T47D (cell line): ENCODE data around the gene FASLG.
"Not testable (repeated sequence)": the region's sequence is repeated elsewhere in the genome, so short reads cannot be mapped to it uniquely, and the experiment has no call there.

ENCODE experiments used
- DNase-seq, 2 experiments: peaks; one replicate each; pipeline versions ENCODE4 v3.0.0 to v3.0.0-alpha.2; 2011 to 2012; ENCODE audit warnings: low read depth in 1 of 2, low spot score in 1 of 2
- JUND ChIP-seq: IDR thresholded peaks from 2 replicates; pipeline ENCODE4 v1.6.1; 2012; ENCODE audit warnings: low read depth
- in situ Hi-C: cut with HindIII; loops from 2 replicates; pipeline ENCODE4 v1.10.0; 2016; ENCODE audit warnings: low sequenced_read_pairs, low pct_unique_long_range_greater_than_20kb

FASLG gene

GRCh38 chr1:172674831-172675613, 16.1 kb downstream of the FASLG start:
- no peak for TF ChIP-seq JUND
- no peak for DNase-seq
- in situ Hi-C loops: no loop called here

GRCh38 chr1:172679000-172679772, 20.3 kb downstream of the FASLG start:
- TF ChIP-seq JUND: no peak
- DNase-seq: no peak
- in situ Hi-C loops: no loop called here

- in situ Hi-C loops: no loop called here
- DNase-seq: no peak
- TF ChIP-seq JUND: no peak
Measured at GRCh38 chr1:172680244-172680643, 21.3 kb downstream of the FASLG start.

GRCh38 chr1:172680733-172681275, 21.9 kb downstream of the FASLG start:
- no peak for DNase-seq
- no peak for TF ChIP-seq JUND
- in situ Hi-C loops: no loop called here

GRCh38 chr1:172682812-172683211, 23.9 kb downstream of the FASLG start:
- in situ Hi-C loops: no loop called here
- TF ChIP-seq JUND: no peak
- no peak for DNase-seq

- in situ Hi-C loops: no loop called here
- no peak for TF ChIP-seq JUND
- DNase-seq: no peak
Measured at GRCh38 chr1:172686143-172686542, 27.2 kb downstream of the FASLG start.

- in situ Hi-C loops, DNase-seq: not testable (repeated sequence)
Measured at GRCh38 chr1:172688428-172689085, 29.7 kb downstream of the FASLG start.

- in situ Hi-C loops, DNase-seq: not testable (repeated sequence)
Measured at GRCh38 chr1:172690925-172691324, 32.0 kb downstream of the FASLG start.

GRCh38 chr1:172697534-172698002, 38.7 kb downstream of the FASLG start:
- no peak for DNase-seq
- in situ Hi-C loops: no loop called here
- no peak for TF ChIP-seq JUND

- no peak for DNase-seq
- no peak for TF ChIP-seq JUND
- in situ Hi-C loops: no loop called here
Measured at GRCh38 chr1:172698224-172698623, 39.3 kb downstream of the FASLG start.

GRCh38 chr1:172699111-172699510, 40.2 kb downstream of the FASLG start:
- in situ Hi-C loops: no loop called here
- DNase-seq: no peak
- TF ChIP-seq JUND: no peak

- no peak for TF ChIP-seq JUND
- in situ Hi-C loops: no loop called here
- DNase-seq: no peak
Measured at GRCh38 chr1:172699695-172700227, 40.9 kb downstream of the FASLG start.
